Nephron progenitor cell (in vitro differentiated cells): ENCODE measurements around the gene GOT2.
"Not testable (repeated sequence)": the region's sequence is repeated elsewhere in the genome, so short reads cannot be mapped to it uniquely, and the experiment has no call there.

Experiments used
- DNase-seq: peaks from one replicate; pipeline ENCODE4 v3.0.0; 2021
- H3K27ac Mint-ChIP-seq: 2 replicates; pipeline ENCODE4 v1.8.0; 2021; ENCODE audit warnings: mild to moderate bottlenecking, moderate library complexity, mixed read lengths
- H3K27me3 Mint-ChIP-seq: 2 replicates; pipeline ENCODE4 v1.8.0; 2021; ENCODE audit warnings: mild to moderate bottlenecking, low read depth, mixed read lengths; ENCODE audit not compliant: poor library complexity
- H3K36me3 Mint-ChIP-seq: 2 replicates; pipeline ENCODE4 v1.8.0; 2021; ENCODE audit warnings: low read depth, mixed read lengths
- H3K4me1 Mint-ChIP-seq: 2 replicates; pipeline ENCODE4 v1.8.0; 2021; ENCODE audit warnings: mixed read lengths
- H3K4me3 Mint-ChIP-seq: 2 replicates; pipeline ENCODE4 v1.8.0; 2021; ENCODE audit warnings: mild to moderate bottlenecking, moderate library complexity, mixed read lengths
- H3K9me3 Mint-ChIP-seq: 2 replicates; pipeline ENCODE4 v1.8.0; 2021; ENCODE audit warnings: mild to moderate bottlenecking, moderate library complexity, mixed read lengths
- CTCF ChIP-seq: fragments of 200-600 bp; sonication (generic); IDR thresholded peaks from 2 replicates; pipeline ENCODE4 v1.5.0; 2021; ENCODE audit warnings: antibody characterized with exemption

GOT2 gene

GRCh38 chr16:58670177-58670576 is 63.9 kb downstream of the GOT2 start:
- no peak for TF ChIP-seq CTCF
- H3K4me3 Mint-ChIP-seq = no peak overlapping the region
- no peak overlapping the region for H3K27ac Mint-ChIP-seq
- H3K27me3 Mint-ChIP-seq = peaks cover 3% of the 10 kb centered on the region
- H3K36me3 Mint-ChIP-seq = peaks cover 32% of the 10 kb centered on the region
- H3K9me3 Mint-ChIP-seq = no peaks in the 10 kb centered on the region
- DNase-seq = no peak
- H3K4me1 Mint-ChIP-seq = no peaks in the 10 kb centered on the region

- no peaks in the 10 kb centered on the region for H3K9me3 Mint-ChIP-seq
- peaks cover 10% of the 10 kb centered on the region for H3K4me1 Mint-ChIP-seq
- H3K27ac Mint-ChIP-seq = peak overlapping the region; percentile 57
- no peak overlapping the region for H3K4me3 Mint-ChIP-seq
- H3K36me3 Mint-ChIP-seq = peaks cover 25% of the 10 kb centered on the region
- TF ChIP-seq CTCF = no peak
- H3K27me3 Mint-ChIP-seq = peaks cover 8% of the 10 kb centered on the region
- DNase-seq = no peak
These were observed 68.9 kb downstream of the GOT2 start for GRCh38 chr16:58665200-58665599.

- Mint-ChIP-seq H3K9me3 (no peaks in the 10 kb centered on the region), H3K27me3 (peaks cover 11% of the 10 kb centered on the region), H3K4me1 (peaks cover 10% of the 10 kb centered on the region), H3K4me3 (no peak overlapping the region), H3K27ac (no peak overlapping the region), H3K36me3 (peaks cover 5% of the 10 kb centered on the region)
- peak; percentile 58 for TF ChIP-seq CTCF
- peak; percentile 29 for DNase-seq
These were observed 72.8 kb downstream of the GOT2 start for GRCh38 chr16:58661199-58661830.

- H3K4me1 Mint-ChIP-seq = peaks cover 10% of the 10 kb centered on the region
- DNase-seq, H3K27ac Mint-ChIP-seq, H3K36me3 Mint-ChIP-seq, H3K4me3 Mint-ChIP-seq, H3K9me3 Mint-ChIP-seq: not testable (repeated sequence)
- H3K27me3 Mint-ChIP-seq = peaks cover 11% of the 10 kb centered on the region
These were observed 74.2 kb downstream of the GOT2 start for GRCh38 chr16:58659911-58660310.

- Mint-ChIP-seq H3K27ac (no peak overlapping the region), H3K27me3 (peaks cover 18% of the 10 kb centered on the region), H3K4me1 (peaks cover 6% of the 10 kb centered on the region), H3K4me3 (no peak overlapping the region), H3K9me3 (no peaks in the 10 kb centered on the region), H3K36me3 (no peaks in the 10 kb centered on the region)
- TF ChIP-seq CTCF = no peak
- DNase-seq = no peak
These were observed 75.3 kb downstream of the GOT2 start for GRCh38 chr16:58658796-58659211.
